HepG2 (cell line): ENCODE measurements around the gene TP53TG5. TPM values are rescaled to one million over a fixed set of nuclear protein-coding genes. Genes with fewer than 3 reads are reported as not detected.

Experiments
- EEA1 ChIP-seq: sonication (generic); formaldehyde crosslinking; IDR thresholded peaks from 2 replicates; pipeline ENCODE4 v1.5.1; 2020; ENCODE audit warnings: mild to moderate bottlenecking, missing genetic modification reagents, borderline replicate concordance
- PAXIP1 ChIP-seq: sonication (generic); formaldehyde crosslinking; conservative IDR thresholded peaks from 2 replicates; pipeline ENCODE4 v1.4.0; 2020; ENCODE audit warnings: mild to moderate bottlenecking, missing genetic modification reagents, moderate library complexity
- U2AF1 ChIP-seq: fragments of 200-400 bp; formaldehyde crosslinking; optimal IDR thresholded peaks from 2 replicates; pipeline ENCODE3; 2017; ENCODE audit warnings: mild to moderate bottlenecking, low read depth, low read length
- ZNF264 ChIP-seq: sonication (generic); formaldehyde crosslinking; IDR thresholded peaks from 2 replicates; pipeline ENCODE4 v1.4.0; 2020; ENCODE audit warnings: missing genetic modification reagents
- ZNF407 ChIP-seq: sonication (generic); formaldehyde crosslinking; IDR thresholded peaks from one replicate; pipeline ENCODE4 v1.5.1; 2020; ENCODE audit warnings: mild to moderate bottlenecking, missing genetic modification reagents; ENCODE audit errors: not compliant biosample characterization
- ZNF44 ChIP-seq: sonication (generic); formaldehyde crosslinking; IDR thresholded peaks from 2 replicates; pipeline ENCODE4 v1.5.1; 2020; ENCODE audit warnings: mild to moderate bottlenecking, missing genetic modification reagents
- ZNF776 ChIP-seq: sonication (generic); formaldehyde crosslinking; IDR thresholded peaks from 2 replicates; pipeline ENCODE4 v1.4.0; 2020; ENCODE audit warnings: mild to moderate bottlenecking, missing genetic modification reagents
- polyA plus RNA-seq, 8 experiments: library from polyadenylated mRNA; depleted of rRNA in 3 of 8; stranded (reverse) in 7 of 8; unstranded in 1 of 8; fragments of >200 nt; fragmentation: Illumina TruSeq in 4 of 8; extraction: Trizol in 4 of 8; gene quantifications; 2 replicates each; pipeline versions ENCODE4 v1.2.1 to v1.2.3, GENCODE V29; 2011 to 2016; ENCODE audit warnings: low read depth in 4 of 8, missing spikeins in 1 of 8, mixed read lengths in 1 of 8; ENCODE audit not compliant: insufficient read depth in 1 of 8
- total RNA-seq, 5 experiments: library from RNA; depleted of rRNA; stranded (reverse); fragments of >200 nt; fragmentation: Illumina TruSeq; extraction: Trizol; gene quantifications; 2 replicates each; pipeline ENCODE4 v1.2.3, GENCODE V29; 2016; ENCODE audit warnings: low read depth in 1 of 5

TP53TG5 gene
- total and polyA plus RNA-seq, 2 of the 13 experiments (the other 11 are each of a cell fraction or from before 2014, with no cell fraction given): 0.11 TPM; not detected in 1

- TF ChIP-seq EEA1 (CRISPR knock-in tag) (peak; percentile 98), PAXIP1 (CRISPR knock-in tag) (peak; percentile 45), ZNF44 (CRISPR knock-in tag) (peak; percentile 84; the same call in 1 of the 2 replicates), ZNF264 (CRISPR knock-in tag) (peak; percentile 86; the same call in 1 of the 2 replicates), ZNF407 (CRISPR knock-in tag) (no peak), ZNF776 (CRISPR knock-in tag) (0 out of 2 replicates have a peak, but pooled peaks have one; percentile 65), U2AF1 (peak; percentile 99)
These were observed 37.9 kb upstream of the TP53TG5 start, which contains the start of gene PIGT (continued) for GRCh38 chr20:45415822-45416637.
